GM12872 (cell line): ENCODE results near the gene CTSH.

ENCODE experiments used
- CTCF ChIP-seq: IDR thresholded peaks from 3 replicates; pipeline ENCODE4 v1.5.1; 2011; ENCODE audit warnings: low read depth, mild to moderate bottlenecking, low read length, moderate library complexity; ENCODE audit not compliant: insufficient read depth

CTSH gene

GRCh38 chr15:78872155-78872971 is 72.5 kb downstream of the CTSH start, which contains the start of gene MORF4L1:
MORF4L1 (plus strand) TSS chr15:78872890; CDS start chr15:78873018, 128 bp downstream.
- no peak for TF ChIP-seq CTCF
